Heart left ventricle (tissue), 13 donors: ENCODE measurements around the gene GALNT9.

ENCODE experiments used
- POLR2A ChIP-seq, 2 donors: fragments of 450-650 bp; IDR thresholded peaks; one replicate each; pipeline ENCODE4 v1.6.1; 2017; ENCODE audit warnings: antibody characterized with exemption in 2 of 2, mild to moderate bottlenecking in 2 of 2, moderate library complexity in 2 of 2
- TF ChIP-seq, protein P1 (sequence below), 12 donors: fragments of 200-600 bp; sonication (generic) in 4 of 12; IDR thresholded peaks; one replicate each; pipeline versions ENCODE4 v1.5.0 to v1.8.0; 2018 to 2022; ENCODE audit warnings: antibody characterized with exemption in 12 of 12, mild to moderate bottlenecking in 5 of 12
- donor health status: ischemic (EF 13 %, LVEDD 7.1; RV severe dilation, severe dysfunction).
- donor health status: DM: no; HTN: yes; CAD: no.
- donor health status: DM: no; HTN: no; CAD: no.
- donor health status: ischemic (EF 25% LVEDD 6.9; RV normal size, moderate dysfunction).
- donor health status: ischemic (EF 25% LVEDD 5.7; RV mildly dilated, moderate dysfunction).
- donor health status: ischemic (EF 35%, LVEDD 5.7; RV mildly dilated, moderate dysfunction).
- donor health status: nonischemic (EF 11% LVEDD 7.7; RV severe dilation, severe dysfunction).
- donor health status: DM: yes; HTN: yes; CAD: no.
- donor health status: PGD.
- donor health status: ischemic (EF 29% LVEDD 5.4; RV normal size, mild dysfunction).
- donor health status: nonischemic (EF 23%, LVEDD 6.1; RV moderate dilation, normal function).

DNA sequence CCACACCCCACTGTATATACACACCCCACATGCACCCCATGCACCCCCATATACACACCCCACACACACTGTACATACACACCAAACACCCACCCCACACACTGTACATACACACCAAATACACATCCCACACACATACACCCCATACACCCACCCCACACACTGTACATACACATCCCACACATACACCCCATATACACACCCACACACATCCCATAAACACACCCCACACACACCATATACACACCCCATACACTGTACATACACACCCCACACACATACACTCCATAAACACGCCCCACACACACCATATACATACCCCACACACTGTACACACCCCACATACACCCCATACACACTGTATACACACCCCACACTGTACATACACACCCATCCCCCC lies 102.8 kb downstream of the GALNT9 start:
- TF ChIP-seq, protein P1, sequence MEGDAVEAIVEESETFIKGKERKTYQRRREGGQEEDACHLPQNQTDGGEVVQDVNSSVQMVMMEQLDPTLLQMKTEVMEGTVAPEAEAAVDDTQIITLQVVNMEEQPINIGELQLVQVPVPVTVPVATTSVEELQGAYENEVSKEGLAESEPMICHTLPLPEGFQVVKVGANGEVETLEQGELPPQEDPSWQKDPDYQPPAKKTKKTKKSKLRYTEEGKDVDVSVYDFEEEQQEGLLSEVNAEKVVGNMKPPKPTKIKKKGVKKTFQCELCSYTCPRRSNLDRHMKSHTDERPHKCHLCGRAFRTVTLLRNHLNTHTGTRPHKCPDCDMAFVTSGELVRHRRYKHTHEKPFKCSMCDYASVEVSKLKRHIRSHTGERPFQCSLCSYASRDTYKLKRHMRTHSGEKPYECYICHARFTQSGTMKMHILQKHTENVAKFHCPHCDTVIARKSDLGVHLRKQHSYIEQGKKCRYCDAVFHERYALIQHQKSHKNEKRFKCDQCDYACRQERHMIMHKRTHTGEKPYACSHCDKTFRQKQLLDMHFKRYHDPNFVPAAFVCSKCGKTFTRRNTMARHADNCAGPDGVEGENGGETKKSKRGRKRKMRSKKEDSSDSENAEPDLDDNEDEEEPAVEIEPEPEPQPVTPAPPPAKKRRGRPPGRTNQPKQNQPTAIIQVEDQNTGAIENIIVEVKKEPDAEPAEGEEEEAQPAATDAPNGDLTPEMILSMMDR (IDR thresholded peaks at IDR 0.05): no peak
- no peak for TF ChIP-seq POLR2A (IDR thresholded peaks at IDR 0.05)
